Naive B cell (primary cell): ENCODE data around the gene UNC13A. TPM values are rescaled to one million over a fixed set of nuclear protein-coding genes. Genes with fewer than 3 reads are reported as not detected.

Experiments
- ATAC-seq, 2 donors: fragments of 150-1000 bp; cut with Tn5 transposase; 2 replicates each; pipeline ENCODE4 v1.10.0; 2021; ENCODE audit warnings: low read depth in 2 of 2, mild to moderate bottlenecking in 2 of 2, moderate library complexity in 2 of 2
- DNase-seq: peaks from one replicate; pipeline ENCODE4 v3.0.0; 2022
- H3K27ac Mint-ChIP-seq, 6 donors: one replicate each; pipeline ENCODE4 v1.8.0; 2020 to 2022; ENCODE audit warnings: mild to moderate bottlenecking in 6 of 6, mixed read lengths in 6 of 6, moderate library complexity in 5 of 6, inconsistent platforms in 2 of 6
- H3K27me3 Mint-ChIP-seq, 3 donors: one replicate each; pipeline ENCODE4 v1.8.0; 2021 to 2022; ENCODE audit warnings: mixed read lengths in 3 of 3, mild to moderate bottlenecking in 1 of 3
- H3K36me3 Mint-ChIP-seq, 2 donors: one replicate each; pipeline ENCODE4 v1.8.0; 2020 to 2022; ENCODE audit warnings: mixed read lengths in 2 of 2, inconsistent platforms in 1 of 2, mild to moderate bottlenecking in 1 of 2
- H3K4me1 Mint-ChIP-seq, 3 donors: one replicate each; pipeline ENCODE4 v1.8.0; 2020 to 2022; ENCODE audit warnings: mixed read lengths in 3 of 3, inconsistent platforms in 1 of 3, mild to moderate bottlenecking in 1 of 3, moderate library complexity in 1 of 3
- H3K4me3 Mint-ChIP-seq, 8 donors: one replicate each; pipeline ENCODE4 v1.8.0; 2020 to 2022; ENCODE audit warnings: mild to moderate bottlenecking in 8 of 8, mixed read lengths in 8 of 8, moderate library complexity in 8 of 8, inconsistent platforms in 2 of 8
- H3K9me3 Mint-ChIP-seq, 7 donors: one replicate each; pipeline ENCODE4 v1.8.0; 2020 to 2022; ENCODE audit warnings: mixed read lengths in 7 of 7, mild to moderate bottlenecking in 5 of 7, inconsistent platforms in 2 of 7, moderate library complexity in 1 of 7
- polyA plus RNA-seq, 6 donors: library from polyadenylated mRNA; unstranded; fragments of 300-500 nt; fragmentation: Illumina TruSeq; gene quantifications; one replicate each; pipeline ENCODE4 v1.2.3, GENCODE V29; 2021; ENCODE audit warnings: low read depth in 6 of 6

The UNC13A gene
- polyA plus RNA-seq, 6 donors from 2014 or later, result not detected

- Mint-ChIP-seq H3K36me3 (peaks cover 0 to 17% of the 10 kb centered on the region in 2 donors), H3K27ac (peak overlapping the region in 1 of 6 donors; percentile 25), H3K27me3 (peaks cover 48 to 79% (median 65%) of the 10 kb centered on the region in 3 donors), H3K9me3 (peaks cover 0 to 8% (median 2%) of the 10 kb centered on the region in 7 donors), H3K4me1 (peaks cover 9 to 24% (median 12%) of the 10 kb centered on the region in 3 donors), H3K4me3 (peak overlapping the region in 7 of 8 donors; percentile 48 to 89 (median 61))
- no peak for ATAC-seq
- DNase-seq, result no peak
Observed at GRCh38 chr19:17687141-17687856, 855 bp downstream of the UNC13A start.

DNA sequence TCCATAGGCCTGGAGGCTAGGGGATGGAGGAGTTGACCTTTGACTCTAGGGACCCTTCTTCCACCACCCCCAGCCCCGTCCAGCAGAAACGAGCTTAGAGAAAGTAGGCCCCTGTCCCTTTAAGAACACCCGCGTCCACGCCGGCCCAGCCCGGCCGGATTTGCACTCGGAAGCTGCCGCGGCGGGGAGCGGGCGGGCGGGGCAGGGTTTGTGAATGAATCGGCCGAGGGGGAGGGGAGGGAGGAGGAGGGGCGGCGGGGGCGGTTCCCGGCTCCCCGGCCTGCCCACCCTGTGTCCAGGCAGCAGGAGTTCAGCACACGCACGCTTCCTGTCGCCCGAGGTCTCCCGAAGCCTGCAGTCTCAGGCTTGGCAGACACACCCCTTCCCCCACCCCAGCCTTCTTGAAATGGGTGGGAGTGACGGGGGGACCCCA, 1.5 kb downstream of the UNC13A start:
- peaks cover 0 to 8% (median 2%) of the 10 kb centered on the region in 7 donors for H3K9me3 Mint-ChIP-seq
- peaks cover 47 to 84% (median 69%) of the 10 kb centered on the region in 3 donors for H3K27me3 Mint-ChIP-seq
- DNase-seq (no peak), ATAC-seq (peak in 1 of 2 donors; percentile 11)
- H3K4me3 Mint-ChIP-seq, result peak overlapping the region in 6 of 8 donors; percentile 15 to 82 (median 42)
- H3K36me3 Mint-ChIP-seq, result peaks cover 0 to 17% of the 10 kb centered on the region in 2 donors
- H3K4me1 Mint-ChIP-seq, result peaks cover 9 to 24% (median 12%) of the 10 kb centered on the region in 3 donors
- no peak overlapping the region for H3K27ac Mint-ChIP-seq

DNA sequence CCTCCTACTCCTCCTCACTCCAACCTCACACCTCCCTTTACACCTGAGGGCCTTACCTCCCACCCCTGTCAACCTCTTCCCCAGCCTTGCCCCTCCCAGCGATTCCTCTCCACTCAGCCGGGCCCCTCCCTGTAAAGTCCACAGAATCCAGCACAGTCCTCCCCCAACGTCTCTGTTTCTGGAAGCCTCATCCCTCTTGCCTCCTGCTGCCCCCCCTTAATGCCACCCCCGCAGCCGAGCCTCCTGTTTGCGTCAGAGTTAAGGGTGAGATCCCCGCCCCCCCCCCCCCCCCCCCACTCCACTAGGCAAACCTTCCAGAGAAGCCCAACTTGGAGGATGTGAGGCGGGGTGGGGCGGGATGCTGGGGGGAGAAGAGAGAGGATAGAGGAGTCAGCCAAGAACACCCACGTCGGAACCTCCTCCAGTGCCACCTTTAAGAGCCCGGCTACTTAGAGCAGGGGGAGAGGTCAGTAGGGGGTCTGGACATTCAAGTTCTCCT, 2.1 kb downstream of the UNC13A start:
- H3K9me3 Mint-ChIP-seq, result peaks cover 0 to 8% (median 5%) of the 10 kb centered on the region in 7 donors
- peaks cover 13 to 24% (median 16%) of the 10 kb centered on the region in 3 donors for H3K4me1 Mint-ChIP-seq
- no peak for ATAC-seq
- H3K4me3 Mint-ChIP-seq, result peak overlapping the region in 4 of 8 donors; percentile 28 to 82 (median 52)
- H3K36me3 Mint-ChIP-seq, result peaks cover 0 to 21% of the 10 kb centered on the region in 2 donors
- peaks cover 52 to 89% (median 73%) of the 10 kb centered on the region in 3 donors for H3K27me3 Mint-ChIP-seq
- DNase-seq, result no peak
- H3K27ac Mint-ChIP-seq, result no peak overlapping the region

GRCh38 chr19:17685451-17686022, 2.6 kb downstream of the UNC13A start:
- H3K27me3 Mint-ChIP-seq, result peaks cover 54 to 90% (median 74%) of the 10 kb centered on the region in 3 donors
- ATAC-seq, result no peak
- peaks cover 0 to 23% of the 10 kb centered on the region in 2 donors for H3K36me3 Mint-ChIP-seq
- H3K4me1 Mint-ChIP-seq, result peaks cover 16 to 27% (median 22%) of the 10 kb centered on the region in 3 donors
- H3K27ac Mint-ChIP-seq, result no peak overlapping the region
- peak overlapping the region in 4 of 8 donors; percentile 14 to 36 (median 32) for H3K4me3 Mint-ChIP-seq
- no peak for DNase-seq
- H3K9me3 Mint-ChIP-seq, result peaks cover 0 to 8% (median 5%) of the 10 kb centered on the region in 7 donors

DNA sequence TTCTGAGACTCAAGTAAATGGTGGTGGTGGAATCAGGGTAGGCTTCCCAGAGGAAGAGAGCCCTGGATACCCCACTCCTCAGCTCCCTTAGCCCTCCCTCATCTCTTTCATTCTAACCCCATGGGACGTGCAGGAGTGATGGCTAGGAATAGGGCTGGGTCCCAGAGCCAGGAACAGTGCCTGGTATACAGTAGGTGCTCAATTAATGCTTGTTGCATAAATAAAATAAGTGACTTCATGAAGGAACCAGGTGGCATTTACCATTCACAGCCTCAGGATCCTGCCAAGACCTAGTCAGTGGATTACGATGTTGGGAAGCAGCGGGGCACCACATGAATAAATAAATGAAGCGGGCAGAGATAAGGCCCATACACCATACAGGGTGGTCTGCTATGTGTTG, 3.9 kb downstream of the UNC13A start:
- peaks cover 0 to 8% (median 5%) of the 10 kb centered on the region in 7 donors for H3K9me3 Mint-ChIP-seq
- H3K27ac Mint-ChIP-seq, result no peak overlapping the region
- ATAC-seq (no peak), DNase-seq (no peak)
- no peak overlapping the region for H3K4me3 Mint-ChIP-seq
- H3K27me3 Mint-ChIP-seq, result peaks cover 61 to 92% (median 83%) of the 10 kb centered on the region in 3 donors
- peaks cover 29 to 38% (median 34%) of the 10 kb centered on the region in 3 donors for H3K4me1 Mint-ChIP-seq
- peaks cover 0 to 23% of the 10 kb centered on the region in 2 donors for H3K36me3 Mint-ChIP-seq

GRCh38 chr19:17683078-17683477, 5.1 kb downstream of the UNC13A start:
- H3K27ac Mint-ChIP-seq, result no peak overlapping the region
- H3K27me3 Mint-ChIP-seq, result peaks cover 60 to 93% (median 83%) of the 10 kb centered on the region in 3 donors

DNA sequence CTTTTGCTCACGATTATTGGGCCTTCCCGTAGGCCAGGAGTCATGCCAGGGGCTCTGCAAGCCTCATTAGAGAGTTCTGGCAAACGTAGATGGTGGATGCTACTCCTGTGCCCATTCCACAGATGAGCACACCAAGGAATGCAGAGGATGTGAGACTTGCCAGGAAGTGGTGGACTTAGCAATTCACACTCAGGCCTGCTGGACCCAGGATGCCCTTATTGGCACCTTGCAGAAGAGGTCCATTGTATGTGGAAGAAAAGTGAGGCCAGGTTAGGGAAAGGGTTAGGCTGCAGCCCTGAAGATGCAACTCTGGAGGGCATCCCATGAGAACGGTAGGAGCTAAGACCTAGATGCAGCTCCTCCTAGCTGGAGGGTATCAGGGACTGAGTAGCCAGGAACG, 5.9 kb downstream of the UNC13A start:
- Mint-ChIP-seq H3K9me3 (peaks cover 0 to 5% (median 0%) of the 10 kb centered on the region in 7 donors), H3K36me3 (peaks cover 0 to 16% of the 10 kb centered on the region in 2 donors), H3K27me3 (peaks cover 59 to 94% (median 83%) of the 10 kb centered on the region in 3 donors), H3K4me1 (peaks cover 22 to 26% (median 23%) of the 10 kb centered on the region in 3 donors), H3K27ac (peak overlapping the region in 1 of 6 donors; percentile 83), H3K4me3 (no peak overlapping the region)
- ATAC-seq, result no peak
- no peak for DNase-seq

More at GRCh38 chr19:17683078-17683477, 5.1 kb downstream of the UNC13A start:
- peaks cover 0 to 16% of the 10 kb centered on the region in 2 donors for H3K36me3 Mint-ChIP-seq
- H3K9me3 Mint-ChIP-seq, result peaks cover 0 to 7% (median 3%) of the 10 kb centered on the region in 7 donors
- no peak for ATAC-seq
- H3K4me3 Mint-ChIP-seq, result no peak overlapping the region
- no peak for DNase-seq
- peaks cover 28 to 31% (median 28%) of the 10 kb centered on the region in 3 donors for H3K4me1 Mint-ChIP-seq

- H3K36me3 Mint-ChIP-seq, result peaks cover 0 to 16% of the 10 kb centered on the region in 2 donors
- ATAC-seq, result peak in 1 of 2 donors; percentile 15
Observed at GRCh38 chr19:17681505-17682125, 6.5 kb downstream of the UNC13A start.

GRCh38 chr19:17680230-17680722, 7.9 kb downstream of the UNC13A start:
- peak overlapping the region; percentile 3 to 88 (median 76) for H3K4me3 Mint-ChIP-seq
- ATAC-seq, result peak; percentile 92
- peak overlapping the region in 3 of 6 donors; percentile 47 to 82 (median 60) for H3K27ac Mint-ChIP-seq
- peaks cover 0 to 5% (median 0%) of the 10 kb centered on the region in 7 donors for H3K9me3 Mint-ChIP-seq
- peak; percentile 64 for DNase-seq
- peaks cover 0 to 16% of the 10 kb centered on the region in 2 donors for H3K36me3 Mint-ChIP-seq
- peaks cover 14 to 28% (median 22%) of the 10 kb centered on the region in 3 donors for H3K4me1 Mint-ChIP-seq
- H3K27me3 Mint-ChIP-seq, result peaks cover 55 to 88% (median 86%) of the 10 kb centered on the region in 3 donors

More at GRCh38 chr19:17681505-17682125, 6.5 kb downstream of the UNC13A start:
- no peak for DNase-seq
- Mint-ChIP-seq H3K9me3 (peaks cover 0 to 5% (median 0%) of the 10 kb centered on the region in 7 donors), H3K27ac (peak overlapping the region in 1 of 6 donors; percentile 38), H3K4me3 (peak overlapping the region in 2 of 8 donors; percentile 5 to 44), H3K4me1 (peaks cover 22 to 23% (median 22%) of the 10 kb centered on the region in 3 donors), H3K27me3 (peaks cover 59 to 90% (median 86%) of the 10 kb centered on the region in 3 donors)

DNA sequence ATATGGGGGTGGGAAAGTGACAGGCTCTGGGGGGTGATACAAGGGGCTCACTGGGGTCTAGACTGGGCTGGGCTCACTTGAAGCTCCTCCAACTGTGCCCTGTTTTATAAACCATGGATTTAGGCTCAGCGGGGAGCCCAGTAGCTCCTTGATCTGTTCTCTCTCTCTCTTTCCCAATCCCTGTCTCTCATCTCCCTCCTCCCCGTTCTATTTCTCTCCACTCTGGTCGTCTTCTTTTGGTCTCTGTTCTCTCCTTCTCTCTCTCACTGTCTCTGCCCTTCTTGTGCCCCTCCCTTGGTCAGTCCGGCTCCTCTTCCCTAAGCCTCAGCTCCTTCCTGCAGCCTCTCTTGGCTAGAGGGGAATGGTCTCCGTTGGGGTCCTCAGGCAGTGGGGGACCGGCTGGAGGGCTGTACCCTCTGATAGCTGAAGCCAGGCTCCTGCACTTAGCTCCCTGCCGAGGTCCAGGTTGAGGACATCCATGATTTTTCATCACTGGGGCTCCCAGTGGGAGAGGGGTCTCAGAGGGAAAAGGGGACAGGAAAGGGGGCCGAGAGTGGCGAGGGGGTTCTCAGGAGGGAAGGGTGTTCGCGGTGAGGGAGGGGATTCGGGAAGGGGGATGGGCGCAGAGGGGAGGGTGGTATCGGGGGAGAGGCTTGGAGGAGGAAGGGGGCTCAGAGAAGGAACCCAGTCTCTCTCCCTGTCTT, 8.5 kb downstream of the UNC13A start:
- Mint-ChIP-seq H3K4me1 (peaks cover 14 to 28% (median 22%) of the 10 kb centered on the region in 3 donors), H3K9me3 (peaks cover 0 to 5% (median 0%) of the 10 kb centered on the region in 7 donors), H3K36me3 (peaks cover 0 to 16% of the 10 kb centered on the region in 2 donors), H3K27ac (peak overlapping the region in 3 of 6 donors; percentile 16 to 60 (median 52)), H3K27me3 (peaks cover 49 to 82% (median 80%) of the 10 kb centered on the region in 3 donors), H3K4me3 (peak overlapping the region; percentile 3 to 88 (median 76))
- ATAC-seq (no peak), DNase-seq (no peak)

DNA sequence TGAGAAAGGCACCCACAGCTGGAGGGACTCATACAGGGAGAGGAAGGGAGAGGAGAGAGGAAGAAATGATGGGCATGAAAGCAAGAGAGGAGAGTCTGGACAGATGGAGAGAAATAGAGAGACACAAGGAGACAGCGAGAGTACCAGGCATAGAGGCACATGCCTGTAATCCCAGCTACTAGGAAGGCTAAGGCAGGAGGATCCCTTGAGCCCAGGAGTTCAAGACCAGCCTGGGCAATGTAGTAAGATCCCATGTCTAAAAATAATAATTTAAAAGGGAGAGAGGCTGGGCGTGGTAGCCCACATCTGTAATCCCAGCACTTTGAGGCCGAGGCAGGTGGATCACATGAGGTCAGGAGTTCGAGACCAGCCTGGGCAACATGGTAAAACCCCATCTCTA, 9.3 kb downstream of the UNC13A start:
- no peak for ATAC-seq
- H3K27ac Mint-ChIP-seq, result peak overlapping the region in 2 of 6 donors; percentile 64 to 67
- peaks cover 44 to 80% (median 79%) of the 10 kb centered on the region in 3 donors for H3K27me3 Mint-ChIP-seq
- H3K4me1 Mint-ChIP-seq, result peaks cover 14 to 32% (median 22%) of the 10 kb centered on the region in 3 donors
- peaks cover 0 to 8% of the 10 kb centered on the region in 2 donors for H3K36me3 Mint-ChIP-seq
- DNase-seq, result no peak
- H3K4me3 Mint-ChIP-seq, result peak overlapping the region in 5 of 8 donors; percentile 29 to 70 (median 64)
- H3K9me3 Mint-ChIP-seq, result peaks cover 0 to 5% (median 0%) of the 10 kb centered on the region in 7 donors

DNA sequence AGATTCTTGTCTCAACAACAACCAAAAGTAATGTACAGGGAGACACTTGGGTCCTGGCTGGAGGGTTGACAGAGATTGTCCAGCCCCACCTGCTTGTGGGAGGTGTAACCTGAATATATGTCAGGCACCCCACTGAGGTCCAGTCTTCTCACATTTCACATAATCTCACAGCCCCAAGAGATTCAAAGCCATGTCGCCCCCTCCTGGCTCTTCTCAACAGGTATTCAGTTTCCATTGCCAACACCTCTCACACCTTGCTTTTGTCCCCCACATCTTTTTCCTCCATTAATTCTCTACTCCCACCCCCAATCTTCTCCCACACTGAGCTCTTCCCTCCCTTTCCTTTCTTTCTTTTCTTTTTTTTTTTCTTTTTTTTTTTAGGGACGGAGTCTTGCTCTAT, 11.2 kb downstream of the UNC13A start:
- ATAC-seq (no peak), DNase-seq (no peak)
- peaks cover 0 to 5% (median under 1%) of the 10 kb centered on the region in 7 donors for H3K9me3 Mint-ChIP-seq
- peak overlapping the region in 1 of 6 donors; percentile 77 for H3K27ac Mint-ChIP-seq
- H3K27me3 Mint-ChIP-seq, result peaks cover 28 to 73% (median 65%) of the 10 kb centered on the region in 3 donors
- peaks cover 0 to 9% of the 10 kb centered on the region in 2 donors for H3K36me3 Mint-ChIP-seq
- peaks cover 14 to 33% (median 22%) of the 10 kb centered on the region in 3 donors for H3K4me1 Mint-ChIP-seq
- H3K4me3 Mint-ChIP-seq, result no peak overlapping the region
